OCI-LY1 (cell line): ENCODE data around the gene DUSP22.

Experiments
- CTCF ChIP-seq: fragments of 200-600 bp; sonication (generic), shearing (Covaris generic); IDR thresholded peaks from 2 replicates; pipeline ENCODE4 v1.5.1; 2017; ENCODE audit warnings: mild to moderate bottlenecking, antibody characterized with exemption, low read length, moderate library complexity, mixed read lengths
- EZH2 ChIP-seq: fragments of 200-600 bp; sonication (generic), shearing (Covaris generic); IDR thresholded peaks from 2 replicates; pipeline ENCODE4 v1.8.0; 2017; ENCODE audit warnings: borderline replicate concordance, mixed run types, mild to moderate bottlenecking, antibody characterized with exemption, low read length, moderate library complexity, mixed read lengths

- TF ChIP-seq CTCF: no peak
- TF ChIP-seq EZH2: no peak
Measured at GRCh38 chr6:321536-322258, 29.4 kb downstream of the DUSP22 start.
